HFFc6 (cell line): Measurements from ENCODE around the gene CHCHD5. TPM values are rescaled to one million over a fixed set of nuclear protein-coding genes. Genes with fewer than 3 reads are reported as not detected.
A peak's percentile ranks its signal among the peaks of the same experiment; 100 is the strongest.

Source experiments
- DNase-seq: peaks from one replicate; pipeline ENCODE4 v3.0.0-alpha.2; 2018
- H3K27ac Mint-ChIP-seq: 2 replicates; pipeline ENCODE4 v1.8.0; 2020; ENCODE audit warnings: mild to moderate bottlenecking, mixed read lengths
- H3K27me3 Mint-ChIP-seq: 2 replicates; pipeline ENCODE4 v1.8.0; 2021; ENCODE audit warnings: mild to moderate bottlenecking, moderate library complexity, mixed read lengths; ENCODE audit not compliant: insufficient read depth
- H3K36me3 Mint-ChIP-seq: 2 replicates; pipeline ENCODE4 v1.8.0; 2021; ENCODE audit warnings: low read depth, mixed read lengths
- H3K4me1 Mint-ChIP-seq: 2 replicates; pipeline ENCODE4 v1.8.0; 2020; ENCODE audit warnings: low read depth, mixed read lengths
- H3K4me3 Mint-ChIP-seq: 2 replicates; pipeline ENCODE4 v1.8.0; 2020; ENCODE audit warnings: mild to moderate bottlenecking, moderate library complexity, mixed read lengths
- H3K9me3 Mint-ChIP-seq: 2 replicates; pipeline ENCODE4 v1.8.0; 2020; ENCODE audit warnings: mild to moderate bottlenecking, mixed read lengths
- total RNA-seq, 6 experiments: library from RNA; stranded (reverse); fragmentation: NEBNext Ultra II Directional; extraction: Animal tissue kit (Norgen Biotek cat#: 25700); gene quantifications; 2 replicates in 1 of 6; 3 replicates in 5 of 6; pipeline ENCODE4 v1.2.3, GENCODE V29; 2021
- TF ChIP-seq, protein P1 (sequence below): fragments of 200-600 bp; sonication (generic); IDR thresholded peaks from 2 replicates; pipeline ENCODE4 v1.5.0; 2021; ENCODE audit warnings: antibody characterized with exemption, mild to moderate bottlenecking

The CHCHD5 gene
- total RNA-seq, 6 experiments from 2014 or later: 26.9 to 43.2 (median 32.6) TPM

DNA sequence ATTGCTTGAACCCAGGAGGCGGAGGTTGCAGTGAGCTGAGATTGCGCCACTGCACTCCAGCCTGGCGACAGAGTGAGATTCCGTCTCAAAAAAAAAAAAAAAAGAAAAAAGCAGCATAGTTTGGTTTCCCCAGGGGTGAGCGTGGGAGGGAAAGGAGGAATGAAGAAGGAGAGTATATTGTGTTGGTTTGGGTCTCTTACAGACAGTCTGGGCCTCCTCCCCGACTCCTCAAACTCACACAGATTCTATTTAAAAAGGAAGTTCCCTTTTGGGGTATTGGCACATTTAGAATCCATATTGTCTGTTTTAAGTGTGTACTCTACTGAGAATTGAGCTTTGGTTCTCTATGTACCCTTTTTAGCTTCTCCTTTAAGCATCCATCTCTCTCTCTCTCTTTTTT lies 34.0 kb downstream of the CHCHD5 start:
- Mint-ChIP-seq H3K4me1 (peaks cover 22% of the 10 kb centered on the region), H3K9me3 (no peaks in the 10 kb centered on the region), H3K27ac (no peak overlapping the region), H3K27me3 (peaks cover 2% of the 10 kb centered on the region; the same call in 1 of the 2 replicates), H3K4me3 (no peak overlapping the region), H3K36me3 (no peaks in the 10 kb centered on the region)
- TF ChIP-seq, protein P1, sequence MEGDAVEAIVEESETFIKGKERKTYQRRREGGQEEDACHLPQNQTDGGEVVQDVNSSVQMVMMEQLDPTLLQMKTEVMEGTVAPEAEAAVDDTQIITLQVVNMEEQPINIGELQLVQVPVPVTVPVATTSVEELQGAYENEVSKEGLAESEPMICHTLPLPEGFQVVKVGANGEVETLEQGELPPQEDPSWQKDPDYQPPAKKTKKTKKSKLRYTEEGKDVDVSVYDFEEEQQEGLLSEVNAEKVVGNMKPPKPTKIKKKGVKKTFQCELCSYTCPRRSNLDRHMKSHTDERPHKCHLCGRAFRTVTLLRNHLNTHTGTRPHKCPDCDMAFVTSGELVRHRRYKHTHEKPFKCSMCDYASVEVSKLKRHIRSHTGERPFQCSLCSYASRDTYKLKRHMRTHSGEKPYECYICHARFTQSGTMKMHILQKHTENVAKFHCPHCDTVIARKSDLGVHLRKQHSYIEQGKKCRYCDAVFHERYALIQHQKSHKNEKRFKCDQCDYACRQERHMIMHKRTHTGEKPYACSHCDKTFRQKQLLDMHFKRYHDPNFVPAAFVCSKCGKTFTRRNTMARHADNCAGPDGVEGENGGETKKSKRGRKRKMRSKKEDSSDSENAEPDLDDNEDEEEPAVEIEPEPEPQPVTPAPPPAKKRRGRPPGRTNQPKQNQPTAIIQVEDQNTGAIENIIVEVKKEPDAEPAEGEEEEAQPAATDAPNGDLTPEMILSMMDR: no peak
- DNase-seq: no peak

DNA sequence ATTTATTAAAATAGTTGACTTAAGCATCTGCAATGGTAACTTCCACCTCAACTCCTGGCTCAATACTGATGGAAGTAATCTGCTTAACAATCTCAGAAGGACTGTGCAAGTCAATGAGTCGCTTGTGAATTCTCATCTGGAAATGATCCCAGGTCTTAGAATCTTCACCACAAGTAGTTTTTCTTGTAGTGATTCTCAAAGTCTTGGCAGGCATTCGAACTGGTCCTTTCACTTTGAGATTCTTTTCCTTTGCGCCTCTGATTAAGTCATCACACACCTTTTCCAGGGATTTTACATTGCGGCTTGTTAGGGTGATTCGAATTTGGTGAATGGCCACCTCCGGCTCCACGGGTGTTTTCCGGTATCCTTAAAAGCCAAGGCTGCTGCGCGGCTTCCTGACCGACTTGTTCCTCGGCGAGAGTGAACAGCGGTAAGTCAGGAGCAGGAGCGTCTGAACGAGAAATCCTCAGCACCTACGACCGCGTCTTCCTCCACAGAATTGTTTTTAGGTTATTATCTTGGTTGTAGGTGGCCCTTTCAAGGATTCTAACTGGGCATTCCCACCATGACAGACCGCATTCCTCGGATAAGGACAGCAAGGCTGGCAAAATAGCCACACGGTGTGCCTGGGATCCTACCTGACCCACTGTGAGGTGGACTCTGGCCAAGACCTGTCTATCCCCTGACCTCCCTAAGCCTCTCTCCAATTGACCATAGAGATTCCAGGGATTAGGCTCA lies 37.5 kb downstream of the CHCHD5 start:
- Mint-ChIP-seq H3K27me3 (peaks cover 2% of the 10 kb centered on the region; the same call in 1 of the 2 replicates), H3K27ac (peak overlapping the region; percentile 91), H3K4me3 (peak overlapping the region; percentile 75), H3K4me1 (peaks cover 56% of the 10 kb centered on the region), H3K36me3 (no peaks in the 10 kb centered on the region), H3K9me3 (no peaks in the 10 kb centered on the region)
- peak; percentile 89 for DNase-seq
- TF ChIP-seq, protein P1: no peak

DNA sequence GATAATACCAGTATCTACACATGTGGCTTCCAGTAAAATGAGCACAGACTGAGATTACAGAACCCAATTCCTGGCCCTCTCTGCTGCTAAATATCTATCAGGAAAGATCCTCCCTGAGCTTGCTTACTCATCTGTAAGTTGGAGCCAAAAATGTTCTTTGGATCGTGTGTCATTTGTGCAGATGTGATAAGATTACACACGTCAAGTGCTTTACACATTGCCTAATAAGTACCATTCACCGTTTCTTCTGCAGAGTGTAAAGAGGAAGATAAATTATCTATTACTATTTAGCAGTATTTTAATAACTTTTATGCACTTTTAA lies 38.1 kb downstream of the CHCHD5 start:
- TF ChIP-seq, protein P1: no peak
- no peaks in the 10 kb centered on the region for H3K36me3 Mint-ChIP-seq
- H3K4me1 Mint-ChIP-seq: peaks cover 62% of the 10 kb centered on the region
- H3K4me3 Mint-ChIP-seq: peak overlapping the region; percentile 75
- H3K9me3 Mint-ChIP-seq: no peaks in the 10 kb centered on the region
- DNase-seq: peak; percentile 92
- peak overlapping the region; percentile 91 for H3K27ac Mint-ChIP-seq
- H3K27me3 Mint-ChIP-seq: peaks cover 2% of the 10 kb centered on the region

DNA sequence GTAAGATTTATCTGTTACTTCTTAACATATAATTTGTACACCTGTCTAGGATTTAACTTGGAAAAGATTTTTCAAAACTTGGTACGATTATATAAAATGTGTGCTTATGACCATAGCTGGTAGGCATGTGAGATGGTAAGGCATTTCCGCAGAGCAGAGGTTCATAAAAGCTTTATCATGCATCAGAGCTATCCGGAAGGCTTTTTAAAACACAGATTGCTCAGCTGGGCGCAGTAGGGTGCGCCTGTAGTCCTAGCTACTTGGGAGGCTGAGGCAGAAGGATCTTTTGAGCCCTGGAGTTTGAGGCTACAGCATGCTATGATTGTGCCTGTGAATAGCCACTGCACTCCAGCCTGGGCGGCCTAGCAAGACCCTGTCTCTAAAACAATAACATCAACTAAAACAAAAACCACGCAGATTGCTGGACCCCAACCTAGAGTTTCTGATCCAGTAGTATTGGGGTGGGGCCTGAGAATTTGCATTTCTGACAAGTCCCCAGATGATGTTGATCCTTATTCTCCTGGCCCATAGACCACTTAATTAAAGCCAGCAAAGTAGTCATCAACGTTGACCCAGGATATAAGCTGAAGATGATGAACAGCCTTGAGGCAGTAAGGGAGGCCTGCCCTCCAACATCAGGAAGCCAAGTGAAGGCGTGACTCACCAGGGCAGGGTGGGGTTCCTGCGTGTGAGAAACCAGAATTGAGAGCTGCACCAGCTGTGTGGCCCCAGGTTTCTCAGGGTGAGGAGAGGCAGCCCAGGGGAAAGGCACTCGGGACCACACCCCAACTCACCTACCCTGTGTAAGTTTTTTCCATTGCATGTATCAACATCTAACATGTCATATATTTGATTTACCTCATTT lies 39.7 kb downstream of the CHCHD5 start:
- Mint-ChIP-seq H3K4me3 (peak overlapping the region; percentile 86), H3K9me3 (no peaks in the 10 kb centered on the region), H3K4me1 (peaks cover 78% of the 10 kb centered on the region), H3K36me3 (no peaks in the 10 kb centered on the region), H3K27me3 (no peaks in the 10 kb centered on the region; the same call in 1 of the 2 replicates), H3K27ac (peak overlapping the region; percentile 90)
- DNase-seq: peak; percentile 84
- TF ChIP-seq, protein P1: no peak

DNA sequence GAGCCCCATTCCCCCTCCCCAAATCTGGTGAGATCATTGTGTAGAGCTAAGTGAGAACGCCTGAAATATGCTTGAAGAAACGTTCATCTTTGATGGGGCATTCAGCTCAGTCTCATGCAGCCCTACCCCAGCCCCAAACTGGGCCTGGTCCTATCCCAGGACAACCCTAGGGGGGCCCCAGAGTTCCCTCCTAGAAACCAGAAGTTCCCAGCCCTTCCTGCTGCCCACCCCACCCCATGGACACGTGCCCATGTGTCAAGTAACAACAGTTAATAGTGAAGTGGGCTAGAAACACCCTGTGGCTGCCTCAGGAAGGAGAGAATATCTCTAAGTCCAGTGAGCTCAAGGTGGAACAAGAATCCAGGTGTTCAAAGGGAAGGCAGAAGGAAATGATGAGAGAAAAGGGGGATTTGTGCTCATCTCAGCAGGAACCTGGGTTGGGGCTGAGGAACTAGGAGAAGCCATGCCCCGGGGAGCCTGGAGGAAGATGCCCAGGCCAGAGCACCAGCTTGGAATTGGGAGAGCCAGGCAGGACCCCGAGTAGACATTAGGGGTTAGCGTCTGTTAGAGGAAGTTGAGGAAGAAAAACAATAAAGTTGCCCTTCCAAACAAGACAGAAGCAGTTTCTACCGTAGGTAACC lies 41.2 kb downstream of the CHCHD5 start:
- Mint-ChIP-seq H3K36me3 (no peaks in the 10 kb centered on the region), H3K4me3 (peak overlapping the region; percentile 86; the same call in 1 of the 2 replicates), H3K27ac (peak overlapping the region; percentile 90), H3K9me3 (no peaks in the 10 kb centered on the region), H3K27me3 (peaks cover 2% of the 10 kb centered on the region), H3K4me1 (peaks cover 92% of the 10 kb centered on the region)
- TF ChIP-seq, protein P1: no peak
- DNase-seq: no peak
